ENCODE measurements around the gene USP6.
"Not testable (repeated sequence)": the region's sequence is repeated elsewhere in the genome, so short reads cannot be mapped to it uniquely, and the experiment has no call there.

USP6 gene

DNA sequence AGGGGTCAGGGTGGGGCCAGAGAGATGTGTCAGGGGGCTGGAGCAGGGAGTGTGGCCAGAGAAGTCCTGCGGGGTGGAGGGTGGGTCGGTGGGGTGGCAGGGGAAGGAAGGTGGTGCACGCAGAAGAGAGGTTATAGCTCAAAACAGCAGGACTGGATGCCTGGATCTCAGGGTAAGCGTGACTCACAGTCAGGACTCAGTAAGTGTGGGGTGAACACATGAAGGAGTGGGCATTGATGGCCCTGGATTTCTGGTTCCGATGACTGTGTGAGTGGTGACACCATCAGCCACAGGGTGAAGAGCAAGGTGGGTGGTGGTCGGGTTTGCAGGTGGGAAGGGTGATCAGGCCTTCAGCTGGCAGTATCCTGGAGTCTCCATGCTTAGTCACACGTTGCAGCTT lies 6.2 kb downstream of the USP6 start:
- DNase-seq (ENCODE audit: low spot score) = not testable (repeated sequence)

- no peak for DNase-seq (ENCODE audit: low spot score)
Observed at GRCh38 chr17:5122586-5123342, 6.9 kb downstream of the USP6 start.

- DNase-seq (ENCODE audit: low spot score) = no peak
Observed at GRCh38 chr17:5123343-5124124, 7.7 kb downstream of the USP6 start.

DNA sequence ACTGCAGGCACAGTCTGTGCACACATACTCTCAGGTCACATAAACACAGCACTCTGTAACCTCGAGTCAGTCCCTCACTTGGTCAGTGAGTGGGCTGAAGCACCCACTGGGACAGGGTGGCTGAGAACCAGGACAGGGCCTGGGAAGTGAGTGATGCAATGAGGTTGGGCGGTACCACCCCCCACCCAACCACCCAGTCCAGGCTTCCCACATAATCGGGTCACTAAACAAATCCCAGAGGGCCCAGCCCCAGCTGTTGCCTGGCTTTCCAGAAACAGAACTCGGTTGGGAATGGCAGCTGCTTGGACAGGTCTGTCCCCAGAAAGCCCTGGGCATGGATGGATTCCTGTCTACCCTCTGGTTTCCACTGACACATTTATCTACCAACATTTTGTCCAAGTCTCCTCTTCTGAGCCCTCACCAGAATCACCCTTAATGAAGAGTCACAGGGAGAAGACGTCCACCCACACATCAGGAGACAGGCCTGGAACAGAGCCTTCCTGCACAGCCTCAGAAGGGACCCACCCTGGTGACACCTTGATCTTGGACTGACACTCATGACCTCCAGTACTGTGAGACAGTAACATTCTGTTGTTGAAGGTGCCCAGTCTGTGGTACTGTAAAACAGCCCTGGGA lies 8.4 kb downstream of the USP6 start:
- not testable (repeated sequence) for DNase-seq (ENCODE audit: low spot score)

DNA sequence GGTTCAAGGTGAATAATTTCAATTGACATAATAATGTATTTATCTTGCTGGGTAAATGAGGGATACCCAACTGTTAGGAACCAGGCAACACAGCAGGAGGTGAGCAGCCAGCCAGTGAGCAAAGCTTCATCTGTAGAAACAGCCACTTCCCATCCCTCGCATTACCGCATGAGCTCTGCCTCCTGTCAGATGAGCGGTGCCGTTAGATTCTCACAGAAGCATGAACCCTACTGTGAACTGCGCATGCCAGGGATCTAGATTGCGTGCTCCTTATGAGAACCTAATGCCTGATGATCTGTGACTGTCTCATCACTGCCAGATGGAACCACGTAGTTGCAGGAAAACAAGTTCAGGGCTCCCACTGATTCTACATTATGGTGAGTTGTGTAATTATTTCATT lies 9.1 kb downstream of the USP6 start:
- not testable (repeated sequence) for DNase-seq (ENCODE audit: low spot score)

GRCh38 chr17:5126719-5127488 lies 11.1 kb downstream of the USP6 start:
- no peak for DNase-seq (ENCODE audit: low spot score)

DNA sequence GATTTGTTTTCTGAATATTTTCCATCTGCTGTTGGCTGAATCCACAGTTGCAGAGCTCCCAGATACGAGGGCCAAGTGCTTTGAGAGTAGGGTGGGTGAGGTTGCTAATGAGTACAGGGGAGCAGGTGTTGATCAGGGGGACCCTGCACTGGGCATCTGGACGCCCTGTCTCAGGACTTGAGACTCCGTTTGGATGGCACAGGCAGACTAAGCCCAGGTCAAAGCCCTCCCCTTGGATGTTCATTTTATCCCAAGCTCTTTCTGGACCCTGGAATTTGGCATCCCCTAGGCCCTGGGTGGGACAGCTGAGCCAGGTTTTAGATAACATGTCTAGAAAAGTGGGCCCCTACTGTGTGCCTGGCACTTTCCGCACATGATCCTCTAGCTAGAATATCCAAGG lies 12.1 kb downstream of the USP6 start:
- DNase-seq (ENCODE audit: low spot score) = no peak

DNA sequence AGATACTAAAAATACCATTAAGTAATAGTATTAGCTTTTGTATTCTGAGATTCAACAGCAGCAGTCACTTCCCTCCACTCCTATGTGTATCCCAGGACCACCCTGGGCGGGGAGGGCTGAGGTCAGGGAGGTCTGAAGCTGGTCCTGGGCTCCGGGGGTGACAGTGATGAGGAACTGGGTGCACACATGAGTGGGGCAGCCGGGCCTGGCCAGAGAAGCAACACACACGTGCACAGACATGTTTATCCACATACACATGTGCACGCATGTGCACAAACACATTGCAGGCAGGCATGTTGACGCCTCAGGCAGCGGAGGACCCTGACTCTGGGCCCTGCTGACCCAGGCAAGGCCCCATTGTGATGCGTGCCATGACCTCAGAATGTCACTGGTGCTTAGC lies 12.6 kb downstream of the USP6 start:
- not testable (repeated sequence) for DNase-seq (ENCODE audit: low spot score)

- no peak for DNase-seq (ENCODE audit: low spot score)
Observed at GRCh38 chr17:5128905-5129535, 13.2 kb downstream of the USP6 start.

DNA sequence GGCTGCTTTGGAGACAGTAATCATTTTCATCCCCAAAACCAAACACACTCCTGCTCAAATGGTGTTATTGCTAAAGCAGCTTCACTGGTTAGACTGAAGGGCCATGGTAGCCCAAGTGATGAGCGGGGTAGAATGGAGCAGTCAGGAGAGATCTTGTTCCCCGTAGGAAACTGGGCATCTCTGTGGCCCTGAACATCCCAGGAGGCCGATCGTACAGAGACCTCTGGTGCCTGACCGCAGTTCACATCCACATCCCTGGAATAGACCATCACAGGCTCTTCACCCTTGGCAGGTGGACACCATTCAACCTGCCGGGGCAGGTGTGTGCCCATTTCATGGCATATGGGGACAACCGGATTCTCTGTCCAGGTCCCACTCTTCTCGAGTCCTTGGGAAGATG lies 13.9 kb downstream of the USP6 start:
- DNase-seq (ENCODE audit: low spot score) = not testable (repeated sequence)

- DNase-seq (ENCODE audit: low spot score) = not testable (repeated sequence)
Observed at GRCh38 chr17:5130261-5130660, 14.4 kb downstream of the USP6 start.

DNA sequence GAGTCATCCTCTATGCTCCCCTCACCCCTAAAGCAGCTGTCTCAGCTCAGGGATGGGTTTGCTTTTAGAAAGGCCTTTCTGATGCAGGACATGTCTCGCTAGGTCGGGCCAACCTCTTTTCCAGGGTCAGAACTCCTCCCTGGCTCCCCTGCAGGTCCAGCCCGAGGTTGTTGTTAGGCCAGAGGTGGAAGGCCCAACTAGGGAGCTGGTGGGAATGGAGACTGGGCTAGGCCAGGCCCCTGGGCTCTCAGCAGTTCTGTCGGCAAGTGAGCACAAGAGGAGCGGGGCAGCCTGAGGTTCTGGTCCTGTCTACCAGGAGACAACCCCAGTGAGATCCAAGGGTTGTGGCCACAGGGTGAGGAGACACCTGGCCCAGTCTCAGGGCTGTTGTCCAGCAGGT lies 14.9 kb downstream of the USP6 start:
- DNase-seq (ENCODE audit: low spot score) = not testable (repeated sequence)

GRCh38 chr17:5131146-5131715 lies 15.4 kb downstream of the USP6 start:
- DNase-seq (ENCODE audit: low spot score) = no peak

DNA sequence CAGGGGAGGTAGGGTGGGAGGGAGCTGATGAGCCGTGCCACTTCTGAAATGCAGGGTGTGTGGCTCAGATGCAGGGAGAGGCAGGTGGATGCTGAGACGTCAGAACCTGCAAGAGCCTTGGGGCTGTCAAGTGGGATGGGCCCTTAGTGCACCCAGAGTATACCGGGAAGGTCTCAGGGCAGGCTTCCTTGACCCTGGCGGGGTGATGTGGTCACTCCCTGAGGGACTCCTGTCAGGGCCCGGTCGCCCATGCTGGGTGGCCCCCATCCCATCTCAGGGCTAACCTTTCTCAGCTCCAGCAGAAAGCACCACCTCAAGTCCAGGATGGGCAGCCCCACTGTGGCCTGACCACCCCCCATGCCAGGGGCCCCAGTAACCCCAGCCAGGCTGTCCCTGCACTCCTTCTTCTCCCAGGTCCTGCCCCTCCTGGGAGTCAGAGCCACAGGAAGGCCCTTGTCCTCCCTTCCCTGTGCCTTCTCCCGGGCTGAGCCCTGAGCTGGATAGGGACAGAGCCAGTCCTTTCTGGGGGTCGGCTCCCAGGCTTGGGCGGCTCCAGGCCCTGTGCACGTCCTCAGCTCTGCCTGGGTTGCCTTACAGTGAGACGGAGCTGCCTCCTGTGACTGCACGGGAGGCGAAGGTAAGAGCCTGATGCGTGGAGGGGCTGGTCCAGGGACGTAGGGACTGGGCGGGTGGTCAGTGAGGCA lies 16.1 kb downstream of the USP6 start:
- not testable (repeated sequence) for DNase-seq (ENCODE audit: low spot score)

GRCh38 chr17:5132503-5133225 lies 16.8 kb downstream of the USP6 start:
- DNase-seq (ENCODE audit: low spot score) = not testable (repeated sequence)

GRCh38 chr17:5133311-5133710 lies 17.5 kb downstream of the USP6 start:
- DNase-seq (ENCODE audit: low spot score) = no peak

- DNase-seq (ENCODE audit: low spot score) = not testable (repeated sequence)
Observed at GRCh38 chr17:5133961-5134360, 18.1 kb downstream of the USP6 start.

- DNase-seq (ENCODE audit: low spot score) = not testable (repeated sequence)
Observed at GRCh38 chr17:5134571-5134970, 18.7 kb downstream of the USP6 start.

- DNase-seq (ENCODE audit: low spot score) = not testable (repeated sequence)
Observed at GRCh38 chr17:5135131-5135712, 19.4 kb downstream of the USP6 start.

Measured in HuH-7 (cell line).